IMR-90 (cell line): ENCODE data around the gene NCOA7.

ENCODE experiments used
- CEBPB ChIP-seq: IDR thresholded peaks from 2 replicates; pipeline ENCODE4 v1.6.1; 2012; ENCODE audit warnings: low read depth, low read length, improper control_type of control experiment
- MAFK ChIP-seq: IDR thresholded peaks from 2 replicates; pipeline ENCODE4 v1.6.1; 2012; ENCODE audit warnings: low read depth, low read length, improper control_type of control experiment
- MAZ ChIP-seq: IDR thresholded peaks from 2 replicates; pipeline ENCODE4 v1.6.1; 2012; ENCODE audit warnings: low read depth, mild to moderate bottlenecking, low read length, improper control_type of control experiment, moderate library complexity, borderline replicate concordance
- POLR2A ChIP-seq: IDR thresholded peaks from 2 replicates; pipeline ENCODE4 v1.6.1; 2012; ENCODE audit warnings: mild to moderate bottlenecking, low read depth, low read length
- RAD21 ChIP-seq: IDR thresholded peaks from 2 replicates; pipeline ENCODE4 v1.6.1; 2012; ENCODE audit warnings: low read length, improper control_type of control experiment
- RFX5 ChIP-seq: IDR thresholded peaks from 2 replicates; pipeline ENCODE4 v1.8.0; 2012; ENCODE audit warnings: low read depth, mild to moderate bottlenecking, low read length, moderate library complexity
- SMC3 ChIP-seq: fragments of 150-350 bp; IDR thresholded peaks from 2 replicates; pipeline ENCODE4 v1.6.1; 2016; ENCODE audit warnings: low read depth, mild to moderate bottlenecking, antibody characterized with exemption, low read length, moderate library complexity
- TF ChIP-seq, protein P1 (sequence below): fragments of 150-350 bp; IDR thresholded peaks from 2 replicates; pipeline ENCODE4 v1.6.1; 2016; ENCODE audit warnings: low read depth, mild to moderate bottlenecking, low read length, moderate library complexity, borderline replicate concordance
- TF ChIP-seq, protein P2 (sequence below): conservative IDR thresholded peaks from 2 replicates; pipeline ENCODE4 v1.5.1; 2012; ENCODE audit warnings: mild to moderate bottlenecking, low read depth, low read length, improper control_type of control experiment

GRCh38 chr6:125932451-125932795 lies 141.7 kb downstream of the NCOA7 start:
- no peak for TF ChIP-seq RAD21
- TF ChIP-seq POLR2A, result no peak
- TF ChIP-seq RFX5, result no peak
- TF ChIP-seq SMC3, result no peak
- TF ChIP-seq, protein P1, sequence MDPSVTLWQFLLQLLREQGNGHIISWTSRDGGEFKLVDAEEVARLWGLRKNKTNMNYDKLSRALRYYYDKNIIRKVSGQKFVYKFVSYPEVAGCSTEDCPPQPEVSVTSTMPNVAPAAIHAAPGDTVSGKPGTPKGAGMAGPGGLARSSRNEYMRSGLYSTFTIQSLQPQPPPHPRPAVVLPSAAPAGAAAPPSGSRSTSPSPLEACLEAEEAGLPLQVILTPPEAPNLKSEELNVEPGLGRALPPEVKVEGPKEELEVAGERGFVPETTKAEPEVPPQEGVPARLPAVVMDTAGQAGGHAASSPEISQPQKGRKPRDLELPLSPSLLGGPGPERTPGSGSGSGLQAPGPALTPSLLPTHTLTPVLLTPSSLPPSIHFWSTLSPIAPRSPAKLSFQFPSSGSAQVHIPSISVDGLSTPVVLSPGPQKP, result no peak
- no peak for TF ChIP-seq MAZ
- TF ChIP-seq, protein P2, sequence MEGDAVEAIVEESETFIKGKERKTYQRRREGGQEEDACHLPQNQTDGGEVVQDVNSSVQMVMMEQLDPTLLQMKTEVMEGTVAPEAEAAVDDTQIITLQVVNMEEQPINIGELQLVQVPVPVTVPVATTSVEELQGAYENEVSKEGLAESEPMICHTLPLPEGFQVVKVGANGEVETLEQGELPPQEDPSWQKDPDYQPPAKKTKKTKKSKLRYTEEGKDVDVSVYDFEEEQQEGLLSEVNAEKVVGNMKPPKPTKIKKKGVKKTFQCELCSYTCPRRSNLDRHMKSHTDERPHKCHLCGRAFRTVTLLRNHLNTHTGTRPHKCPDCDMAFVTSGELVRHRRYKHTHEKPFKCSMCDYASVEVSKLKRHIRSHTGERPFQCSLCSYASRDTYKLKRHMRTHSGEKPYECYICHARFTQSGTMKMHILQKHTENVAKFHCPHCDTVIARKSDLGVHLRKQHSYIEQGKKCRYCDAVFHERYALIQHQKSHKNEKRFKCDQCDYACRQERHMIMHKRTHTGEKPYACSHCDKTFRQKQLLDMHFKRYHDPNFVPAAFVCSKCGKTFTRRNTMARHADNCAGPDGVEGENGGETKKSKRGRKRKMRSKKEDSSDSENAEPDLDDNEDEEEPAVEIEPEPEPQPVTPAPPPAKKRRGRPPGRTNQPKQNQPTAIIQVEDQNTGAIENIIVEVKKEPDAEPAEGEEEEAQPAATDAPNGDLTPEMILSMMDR, result no peak
- no peak for TF ChIP-seq CEBPB
- TF ChIP-seq MAFK, result no peak
